AG04450 (cell line): ENCODE measurements around the gene XYLT2. TPM values are rescaled to one million over a fixed set of nuclear protein-coding genes. Genes with fewer than 3 reads are reported as not detected.

Experiments
- CTCF ChIA-PET: fragments of 300-600, 350-600 bp; formaldehyde crosslinking; extraction: SDS; loops from one replicate; lab custom pipeline; 2022; ENCODE audit warnings: antibody characterized with exemption, inconsistent platforms; lab: Charles Lee
- POLR2A ChIA-PET: fragments of 350-600 bp; formaldehyde crosslinking; extraction: SDS; loops from one replicate; lab custom pipeline; 2021; ENCODE audit warnings: antibody characterized with exemption, inconsistent platforms; lab: Yijun Ruan, JAX
- DNase-seq: peaks from one replicate; pipeline ENCODE4 v3.0.0-alpha.2; 2011; ENCODE audit warnings: low read depth, low spot score
- H3K27ac ChIP-seq: one replicate; pipeline ENCODE4 v1.5.1; 2012; ENCODE audit warnings: low read depth, low read length, control low read depth
- H3K27me3 ChIP-seq: one replicate; pipeline ENCODE4 v1.6.0; 2012; ENCODE audit warnings: low read length; ENCODE audit not compliant: control insufficient read depth, insufficient read depth
- H3K4me3 ChIP-seq: 2 replicates; pipeline ENCODE4 v1.5.1; 2011; ENCODE audit warnings: mild to moderate bottlenecking, low read depth, low read length, control low read depth
- H3K9me3 ChIP-seq: 2 replicates; pipeline ENCODE4 v1.5.1; 2012; ENCODE audit warnings: low read length; ENCODE audit not compliant: control insufficient read depth, insufficient read depth
- polyA plus RNA-seq: library from polyadenylated mRNA; depleted of rRNA; stranded (reverse); fragments of >200 nt; gene quantifications from 2 replicates; pipeline ENCODE4 v1.2.3, GENCODE V29; 2011
- TF ChIP-seq, protein P1 (sequence below): IDR thresholded peaks from 2 replicates; pipeline ENCODE4 v1.5.1; 2011; ENCODE audit warnings: low read depth, low read length, control low read depth, inconsistent platforms

XYLT2 gene
- polyA plus RNA-seq, 1 experiment = 13.5 TPM

DNA sequence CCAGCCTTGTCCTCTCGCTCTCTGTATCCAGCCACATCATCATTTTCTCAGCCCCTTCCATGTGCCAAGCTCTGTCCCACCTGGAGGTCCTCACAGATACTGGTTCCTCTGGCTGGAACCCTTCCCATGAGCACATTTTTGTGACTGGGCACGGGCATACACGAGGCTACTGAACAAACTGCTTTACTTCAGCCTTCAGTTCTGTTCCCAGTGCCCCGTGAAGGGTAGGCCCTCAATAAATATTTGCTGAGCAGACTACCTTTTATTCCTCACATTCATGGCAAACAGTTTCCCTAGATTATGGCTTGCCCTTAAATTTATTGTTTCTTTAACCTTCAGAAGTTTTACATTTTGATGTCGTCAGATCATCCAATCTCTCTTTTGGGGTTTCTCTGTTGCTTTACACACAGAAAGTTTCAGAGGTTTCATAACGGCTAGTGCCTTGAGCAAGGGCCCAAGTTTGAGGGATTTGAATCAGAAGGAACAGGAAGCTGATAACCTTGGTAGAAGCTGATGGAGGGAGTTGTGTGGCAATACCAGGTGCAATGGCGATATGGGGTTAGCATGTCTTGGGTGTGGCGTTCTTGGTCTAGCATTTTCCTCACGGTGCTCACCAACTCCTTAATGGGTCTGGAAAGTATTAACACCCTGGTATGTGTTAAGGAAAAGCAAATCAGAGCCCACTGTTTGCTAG lies 43.9 kb upstream of the XYLT2 start:
- H3K27me3 ChIP-seq = no peaks in the 10 kb centered on the region
- ChIA-PET CTCF (interaction anchor here (0.6 to 1.0 kb wide), 3 partner anchors 132 to 207 kb away, joined by 3 to 4 read pairs (median 3); partner anchors contain the start of gene PDK2), POLR2A (no interaction called here)
- TF ChIP-seq, protein P1, sequence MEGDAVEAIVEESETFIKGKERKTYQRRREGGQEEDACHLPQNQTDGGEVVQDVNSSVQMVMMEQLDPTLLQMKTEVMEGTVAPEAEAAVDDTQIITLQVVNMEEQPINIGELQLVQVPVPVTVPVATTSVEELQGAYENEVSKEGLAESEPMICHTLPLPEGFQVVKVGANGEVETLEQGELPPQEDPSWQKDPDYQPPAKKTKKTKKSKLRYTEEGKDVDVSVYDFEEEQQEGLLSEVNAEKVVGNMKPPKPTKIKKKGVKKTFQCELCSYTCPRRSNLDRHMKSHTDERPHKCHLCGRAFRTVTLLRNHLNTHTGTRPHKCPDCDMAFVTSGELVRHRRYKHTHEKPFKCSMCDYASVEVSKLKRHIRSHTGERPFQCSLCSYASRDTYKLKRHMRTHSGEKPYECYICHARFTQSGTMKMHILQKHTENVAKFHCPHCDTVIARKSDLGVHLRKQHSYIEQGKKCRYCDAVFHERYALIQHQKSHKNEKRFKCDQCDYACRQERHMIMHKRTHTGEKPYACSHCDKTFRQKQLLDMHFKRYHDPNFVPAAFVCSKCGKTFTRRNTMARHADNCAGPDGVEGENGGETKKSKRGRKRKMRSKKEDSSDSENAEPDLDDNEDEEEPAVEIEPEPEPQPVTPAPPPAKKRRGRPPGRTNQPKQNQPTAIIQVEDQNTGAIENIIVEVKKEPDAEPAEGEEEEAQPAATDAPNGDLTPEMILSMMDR = no peak
- H3K4me3 ChIP-seq = no peak overlapping the region
- DNase-seq = no peak
- H3K9me3 ChIP-seq = no peaks in the 10 kb centered on the region
- no peak overlapping the region for H3K27ac ChIP-seq

DNA sequence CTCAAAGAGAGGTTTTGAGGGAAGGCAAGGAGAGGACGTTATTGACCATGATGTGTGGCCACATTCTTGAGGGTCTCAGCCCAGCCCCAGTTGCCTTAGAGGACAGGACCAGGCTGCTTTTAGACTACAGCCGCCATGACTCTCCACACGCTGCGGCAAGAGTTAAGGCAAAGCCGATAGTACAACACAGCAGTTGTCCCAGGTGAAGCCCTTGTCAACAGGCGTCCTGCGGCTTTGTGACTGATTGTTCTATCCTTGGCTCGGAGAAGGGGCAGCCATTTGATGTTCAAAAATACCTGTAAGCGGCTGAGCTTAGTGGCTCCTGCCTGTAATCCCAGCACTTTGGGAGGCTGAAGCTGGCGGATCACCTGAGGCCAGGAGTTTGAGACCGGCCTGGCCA lies 42.9 kb upstream of the XYLT2 start:
- ChIA-PET POLR2A (no interaction called here), CTCF (interaction anchor here (1.0 to 2.0 kb wide), 2 partner anchors 133 to 209 kb away, joined by 4 read pairs; no protein-coding TSS in a partner anchor)
- TF ChIP-seq, protein P1 = no peak

DNA sequence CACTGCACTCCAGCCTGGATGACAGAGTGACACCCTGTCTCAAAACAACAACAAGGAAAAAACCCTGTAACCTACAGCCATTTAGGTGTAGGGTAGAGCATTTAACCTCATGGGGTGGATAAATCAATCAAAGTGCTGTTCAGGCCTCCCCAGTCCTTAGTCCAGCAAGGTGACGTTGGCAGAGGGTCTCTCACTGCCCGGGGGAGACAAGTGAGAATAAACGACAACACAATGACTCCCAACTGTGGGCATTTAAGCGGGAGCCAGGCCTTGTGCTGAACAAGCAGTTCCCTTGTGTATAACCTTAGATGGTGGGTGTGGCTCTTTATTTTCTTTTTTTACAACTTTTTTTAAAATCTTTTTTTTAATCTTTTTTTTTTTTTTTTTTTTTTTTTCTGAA lies 42.3 kb upstream of the XYLT2 start:
- H3K9me3 ChIP-seq = no peaks in the 10 kb centered on the region
- TF ChIP-seq, protein P1 = no peak
- no peak overlapping the region for H3K27ac ChIP-seq
- H3K27me3 ChIP-seq = no peaks in the 10 kb centered on the region
- H3K4me3 ChIP-seq = no peak overlapping the region
- DNase-seq = no peak
- CTCF ChIA-PET = interaction anchor here (0.6 to 2.0 kb wide), 2 partner anchors 149 to 209 kb away, joined by 3 to 4 read pairs; no protein-coding TSS in a partner anchor
- POLR2A ChIA-PET = no interaction called here

More for the DNA sequence above, 42.9 kb upstream of the XYLT2 start:
- Histone ChIP-seq H3K4me3 (no peak overlapping the region), H3K27ac (no peak overlapping the region), H3K9me3 (no peaks in the 10 kb centered on the region), H3K27me3 (no peaks in the 10 kb centered on the region)
- DNase-seq = no peak

DNA sequence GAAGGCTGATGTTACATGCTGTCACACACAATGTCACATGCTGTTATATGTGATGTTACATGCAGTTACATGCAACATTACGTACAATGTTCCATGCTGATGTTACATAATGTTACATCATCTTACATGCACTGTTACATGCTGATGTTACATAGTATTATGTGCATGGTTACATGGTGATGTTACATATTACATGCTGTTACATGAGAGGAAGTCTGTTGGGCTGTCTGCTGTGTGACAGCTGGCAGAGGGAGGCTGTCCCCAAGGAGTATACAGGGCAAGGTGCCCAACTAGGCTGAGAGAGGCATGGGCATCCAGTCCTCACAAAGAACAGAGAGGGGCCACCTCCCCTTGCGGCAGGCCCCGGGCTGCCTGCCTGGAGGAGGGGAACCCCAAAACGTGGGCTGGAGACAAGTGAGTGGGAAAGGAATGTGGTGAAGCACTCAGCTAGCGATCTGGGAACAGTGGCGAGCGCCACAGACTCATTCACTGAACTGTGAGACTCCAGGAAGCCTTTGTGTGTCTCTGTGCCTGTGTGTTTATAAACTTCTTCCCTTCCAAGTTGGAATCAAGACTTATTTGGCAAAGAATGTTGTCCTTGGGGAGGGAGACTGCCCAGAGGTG lies 41.0 kb upstream of the XYLT2 start:
- Histone ChIP-seq H3K27ac (peak overlapping the region; percentile 82), H3K27me3 (no peaks in the 10 kb centered on the region), H3K9me3 (no peaks in the 10 kb centered on the region), H3K4me3 (no peak overlapping the region)
- POLR2A ChIA-PET = interaction anchor here (0.6 kb wide), 2 partner anchors 30 to 87 kb away, joined by 4 to 5 read pairs; no protein-coding TSS in a partner anchor
- TF ChIP-seq, protein P1 = no peak
- no peak for DNase-seq
- CTCF ChIA-PET = interaction anchor here (0.8 to 2.0 kb wide), 3 partner anchors 29 to 211 kb away, joined by 3 to 5 read pairs (median 4); no protein-coding TSS in a partner anchor

DNA sequence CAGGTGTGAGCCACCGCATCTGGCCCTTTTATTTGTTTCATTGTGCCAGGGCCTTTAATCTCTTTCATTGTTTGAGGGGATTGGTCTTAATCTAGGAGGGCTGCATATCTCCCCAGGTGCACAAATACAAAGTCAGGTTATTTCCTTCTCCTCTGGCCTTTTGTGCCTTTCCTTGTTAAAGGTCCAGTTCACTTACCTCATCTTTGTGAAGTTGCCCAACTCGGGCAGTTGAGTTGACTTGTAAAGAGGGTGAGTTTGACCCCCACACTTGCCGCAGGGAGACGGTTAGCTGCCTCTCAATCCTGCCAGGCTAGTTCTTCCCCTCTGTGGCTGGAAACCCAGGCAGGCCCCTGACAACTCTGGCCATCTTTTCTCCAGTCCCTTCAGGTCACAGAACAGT lies 38.3 kb upstream of the XYLT2 start:
- DNase-seq = no peak
- ChIA-PET CTCF (interaction anchor here (0.6 to 2.2 kb wide), 2 partner anchors 146 to 185 kb away, joined by 4 to 9 read pairs; no protein-coding TSS in a partner anchor), POLR2A (no interaction called here)
- Histone ChIP-seq H3K4me3 (no peak overlapping the region), H3K9me3 (no peaks in the 10 kb centered on the region), H3K27me3 (no peaks in the 10 kb centered on the region), H3K27ac (no peak overlapping the region)
- TF ChIP-seq, protein P1 = no peak
